Ectodermal cell (in vitro differentiated cells): ENCODE measurements around the gene GYPA.
"Not testable (repeated sequence)": the region's sequence is repeated elsewhere in the genome, so short reads cannot be mapped to it uniquely, and the experiment has no call there.

Source experiments
- H3K27ac ChIP-seq: 2 replicates; pipeline ENCODE4 v1.7.0; 2013; ENCODE audit warnings: mild to moderate bottlenecking, low read depth, low read length; ENCODE audit not compliant: insufficient read depth, poor library complexity, severe bottlenecking
- H3K27me3 ChIP-seq: 2 replicates; pipeline ENCODE4 v1.7.0; 2013; ENCODE audit warnings: mild to moderate bottlenecking, low read length; ENCODE audit not compliant: insufficient read depth, control insufficient read depth, poor library complexity, severe bottlenecking
- H3K36me3 ChIP-seq: one replicate; pipeline ENCODE4 v1.7.0; 2013; ENCODE audit warnings: low read length; ENCODE audit not compliant: control insufficient read depth, insufficient read depth
- H3K4me1 ChIP-seq: one replicate; pipeline ENCODE4 v1.7.0; 2013; ENCODE audit warnings: low read length; ENCODE audit not compliant: control insufficient read depth, insufficient read depth
- H3K4me3 ChIP-seq: 2 replicates; pipeline ENCODE4 v1.7.0; 2013; ENCODE audit warnings: low read depth, low read length, control low read depth; ENCODE audit not compliant: insufficient read depth
- H3K9me3 ChIP-seq: 2 replicates; pipeline ENCODE4 v1.7.0; 2013; ENCODE audit warnings: mild to moderate bottlenecking, low read length, moderate library complexity; ENCODE audit not compliant: control insufficient read depth
- WGBS, 2 experiments: methylation state at CpG; one replicate each; pipeline ENCODE4 v1.1.7; 2013; ENCODE audit warnings: missing lambda C conversion rate in 2 of 2; 5-methylcytosine and 5-hydroxymethylcytosine counted together

Gene GYPA

DNA sequence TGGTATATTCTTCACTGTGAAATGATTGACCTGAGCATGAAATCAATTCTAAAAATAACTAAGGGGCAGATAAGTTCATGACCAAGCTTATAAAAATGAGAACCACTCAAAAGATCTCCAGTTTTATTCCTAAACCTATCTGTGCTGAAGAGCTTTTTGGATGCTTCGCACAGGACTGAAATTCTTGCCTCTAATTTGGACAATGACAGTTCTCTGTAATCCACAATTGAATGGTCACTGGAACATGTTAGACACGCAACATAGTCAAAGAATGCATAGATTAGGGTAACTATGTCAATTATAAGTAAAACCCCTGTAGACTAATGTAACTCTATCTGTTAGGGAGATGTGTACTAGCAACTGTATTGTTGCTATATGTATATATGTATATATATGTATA, 42.7 kb downstream of the GYPA start:
- not testable (repeated sequence) for H3K9me3 ChIP-seq, H3K27me3 ChIP-seq, H3K36me3 ChIP-seq, H3K4me1 ChIP-seq, H3K27ac ChIP-seq, H3K4me3 ChIP-seq
- 89 to 100% methylated on average over 1 of the region's 2 CpGs for WGBS, 2 experiments

GRCh38 chr4:144093995-144094394, 46.5 kb downstream of the GYPA start:
- H3K36me3 ChIP-seq, H3K27me3 ChIP-seq, H3K4me1 ChIP-seq, H3K27ac ChIP-seq, H3K9me3 ChIP-seq, H3K4me3 ChIP-seq: not testable (repeated sequence)
- WGBS, 2 experiments: 86 to 92% methylated on average over 2 of the region's 4 CpGs

DNA sequence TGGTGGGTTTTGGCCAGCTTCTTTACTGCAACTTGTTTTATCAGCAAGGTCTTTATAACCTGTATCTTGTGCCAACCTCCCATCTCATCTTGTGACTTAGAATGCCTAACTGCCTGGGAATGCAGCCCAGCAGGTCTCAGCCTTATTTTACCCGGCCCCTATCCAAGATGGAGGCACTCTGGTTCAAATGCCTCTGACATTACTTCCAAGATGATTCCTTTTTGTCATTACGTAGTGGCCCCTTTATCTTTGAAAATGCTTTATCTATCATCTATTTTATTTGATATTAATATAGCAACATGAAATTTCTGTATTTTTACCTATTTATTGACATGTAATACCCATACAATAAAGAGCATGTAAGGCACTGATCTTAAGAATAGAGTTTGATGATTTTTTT, 49.3 kb downstream of the GYPA start:
- H3K4me1 ChIP-seq, H3K27ac ChIP-seq, H3K36me3 ChIP-seq, H3K9me3 ChIP-seq, H3K4me3 ChIP-seq, H3K27me3 ChIP-seq: not testable (repeated sequence)
- WGBS, 2 experiments: 94 to 100% methylated on average over 1 to 2 of the region's 2 CpGs

DNA sequence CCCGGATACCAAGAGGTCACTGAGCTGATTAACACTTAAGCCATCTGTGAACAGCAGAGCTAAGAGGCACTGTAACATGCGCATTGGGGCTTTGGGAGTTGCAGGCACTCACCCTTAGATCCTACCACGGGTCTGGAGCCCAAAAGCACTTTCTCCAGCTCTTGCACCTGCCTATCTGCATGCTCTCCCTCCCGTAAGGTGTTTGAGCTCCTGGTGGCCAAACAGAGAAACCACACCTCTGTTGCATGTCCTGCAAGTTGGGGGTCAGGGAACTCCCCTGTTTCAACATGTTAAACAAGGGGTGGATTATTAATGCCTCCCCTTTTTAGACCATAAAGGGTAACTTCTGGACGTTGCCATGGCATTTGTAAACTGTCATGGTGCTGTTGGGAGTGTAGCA, 49.8 kb downstream of the GYPA start:
- H3K27ac ChIP-seq: no peak overlapping the region
- WGBS, 2 experiments: 82 to 87% methylated on average over 5 of the region's 5 CpGs
- no peaks in the 10 kb centered on the region for H3K9me3 ChIP-seq
- no peaks in the 10 kb centered on the region for H3K36me3 ChIP-seq
- H3K4me1 ChIP-seq: no peaks in the 10 kb centered on the region
- H3K4me3 ChIP-seq: no peak overlapping the region
- no peaks in the 10 kb centered on the region for H3K27me3 ChIP-seq

DNA sequence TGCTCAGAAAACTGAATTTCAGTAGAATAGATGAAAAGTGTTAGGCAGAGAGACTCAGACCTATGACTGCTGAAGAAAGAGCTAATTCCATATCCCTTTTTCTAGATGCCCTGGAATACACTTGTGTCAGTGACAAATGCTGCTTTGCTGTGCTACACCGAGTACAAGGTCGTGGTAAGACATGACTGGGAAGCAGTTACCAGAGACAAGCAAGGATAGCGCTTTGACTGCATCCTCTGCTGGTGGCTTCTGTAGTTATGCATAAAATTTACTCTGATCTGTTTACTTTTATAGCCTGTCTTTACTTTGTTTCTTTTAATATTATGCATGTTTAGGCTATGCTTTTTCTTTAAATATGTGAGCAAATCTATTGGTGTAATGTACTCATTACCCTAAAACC, 58.5 kb downstream of the GYPA start:
- not testable (repeated sequence) for H3K27me3 ChIP-seq, H3K4me1 ChIP-seq, H3K27ac ChIP-seq, H3K9me3 ChIP-seq, H3K36me3 ChIP-seq, H3K4me3 ChIP-seq
- WGBS, 2 experiments: 78 to 93% methylated on average over 3 of the region's 3 CpGs

GRCh38 chr4:144080135-144080534, 60.4 kb downstream of the GYPA start:
- H3K9me3 ChIP-seq, H3K27ac ChIP-seq, H3K27me3 ChIP-seq, H3K4me1 ChIP-seq, H3K36me3 ChIP-seq, H3K4me3 ChIP-seq: not testable (repeated sequence)
- WGBS, 2 experiments: 93 to 96% methylated on average over 3 of the region's 4 CpGs

GRCh38 chr4:144078746-144079145, 61.8 kb downstream of the GYPA start:
- WGBS, 2 experiments: 65 to 69% methylated on average over 2 of the region's 2 CpGs
- H3K36me3 ChIP-seq, H3K27ac ChIP-seq, H3K27me3 ChIP-seq, H3K4me1 ChIP-seq, H3K9me3 ChIP-seq, H3K4me3 ChIP-seq: not testable (repeated sequence)

- H3K9me3 ChIP-seq, H3K4me1 ChIP-seq, H3K27me3 ChIP-seq, H3K27ac ChIP-seq, H3K4me3 ChIP-seq, H3K36me3 ChIP-seq: not testable (repeated sequence)
These were observed 79.0 kb downstream of the GYPA start for GRCh38 chr4:144061556-144061955.

DNA sequence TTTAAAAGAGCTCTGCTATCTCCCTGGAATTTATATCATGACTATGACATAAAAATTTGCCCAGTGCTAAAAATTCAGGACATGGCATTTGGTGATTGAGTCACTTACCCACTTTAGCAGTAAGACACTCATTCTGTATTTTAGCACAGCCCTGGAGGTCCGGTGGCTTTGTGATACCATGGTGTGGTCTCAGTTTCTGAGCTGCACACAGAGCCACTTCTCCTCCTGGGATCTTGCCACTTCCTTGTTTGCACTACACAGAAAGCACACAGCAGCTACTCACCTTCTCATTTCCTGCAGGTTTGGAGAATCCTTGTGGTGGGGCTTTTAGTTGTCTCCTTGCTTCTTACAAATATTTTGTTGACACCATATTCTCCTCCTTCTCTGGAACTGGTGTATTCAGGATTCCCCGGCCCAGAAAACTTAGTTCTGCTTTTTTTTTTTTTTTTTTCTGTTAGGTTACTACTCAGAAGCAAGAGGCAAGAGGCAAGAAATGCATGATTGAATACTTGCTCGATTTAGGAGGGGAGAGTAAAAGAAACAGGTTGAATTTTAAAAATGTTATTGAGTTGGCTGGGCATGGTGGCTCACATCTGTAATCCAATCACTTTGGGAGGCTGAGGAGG, 80.2 kb downstream of the GYPA start:
- 95 to 96% methylated on average over 3 of the region's 3 CpGs for WGBS, 2 experiments

More for the DNA sequence above, 80.2 kb downstream of the GYPA start:
- not testable (repeated sequence) for H3K4me1 ChIP-seq, H3K9me3 ChIP-seq, H3K36me3 ChIP-seq, H3K27ac ChIP-seq, H3K27me3 ChIP-seq, H3K4me3 ChIP-seq
